ENCODE results near the gene FHIT.

GRCh38 chr3:60055765-60056164, 1195.5 kb downstream of the FHIT start:
- TF ChIP-seq EZH2 (IDR thresholded peaks at IDR 0.05; ENCODE audit: insufficient read depth, poor library complexity, severe bottlenecking): no peak
- TF ChIP-seq EZH2phosphoT487 (IDR thresholded peaks at IDR 0.05; ENCODE audit: insufficient read depth, low read depth): no peak

Measured in GM23248 (cell line).